ENCODE measurements around the gene KRT6A. TPM values are rescaled to one million over a fixed set of nuclear protein-coding genes. Genes with fewer than 3 reads are reported as not detected.

The KRT6A gene
- total and polyA plus RNA-seq, 4 donors, result 0.02 to 0.05 TPM; not detected in 2

DNA sequence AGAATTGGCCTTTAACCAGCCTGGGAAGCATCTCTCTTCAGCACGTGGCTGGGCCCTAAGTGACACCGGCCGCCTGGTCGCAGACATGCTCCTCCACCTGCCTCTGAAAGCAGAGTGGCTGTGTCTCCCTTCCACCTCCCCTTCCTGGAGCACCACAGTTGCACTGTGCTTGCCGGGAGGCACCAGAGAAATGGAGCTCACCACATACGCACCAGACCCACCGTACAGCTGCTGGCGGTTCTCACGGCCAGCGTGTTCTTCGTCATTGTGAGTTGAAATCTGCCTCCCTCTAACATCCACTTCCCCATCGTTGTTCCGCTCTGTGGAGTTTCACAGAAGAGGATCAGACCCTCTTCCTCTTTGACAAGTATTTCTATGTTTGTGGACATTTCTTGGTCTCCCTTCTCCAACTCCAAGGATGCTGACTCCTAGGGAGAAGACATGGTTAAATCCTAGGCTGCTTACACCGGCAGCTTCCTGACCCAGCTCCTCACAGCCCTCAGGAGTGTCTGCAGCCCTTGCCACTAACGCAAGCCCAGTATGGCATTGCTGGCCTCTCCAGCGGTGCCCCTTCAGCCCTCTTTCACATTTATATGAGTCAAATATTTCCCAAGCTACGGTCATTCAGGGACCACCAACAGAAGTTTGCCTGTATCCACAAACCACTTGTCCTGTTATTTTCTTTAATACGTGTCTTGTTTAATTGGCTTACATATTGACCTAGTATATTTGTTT is 38.7 kb upstream of the KRT6A start:
- Histone ChIP-seq H3K36me3 (ENCODE audit: control insufficient read depth in 4 of 4, insufficient read depth in 3 of 4, low read depth in 1 of 4, low read length in 3 of 4) (no peaks in the 10 kb centered on the region), H3K4me3 (ENCODE audit: low read depth in 1 of 3, low read length in 3 of 3) (no peak overlapping the region), H3K9me3 (ENCODE audit: control insufficient read depth in 4 of 4, low read length in 3 of 4) (no peaks in the 10 kb centered on the region), H3K9ac (ENCODE audit: low read depth in 1 of 2, low read length in 2 of 2) (no peak overlapping the region), H3K27ac (ENCODE audit: low read depth in 1 of 2, low read length in 2 of 2) (no peak overlapping the region), H3K4me1 (ENCODE audit: control insufficient read depth in 4 of 4, insufficient read depth in 4 of 4, low read length in 3 of 4) (no peaks in the 10 kb centered on the region), H3K27me3 (ENCODE audit: control insufficient read depth in 4 of 4, insufficient read depth in 4 of 4, low read length in 3 of 4) (no peaks in the 10 kb centered on the region)
- TF ChIP-seq MAX (IDR thresholded peaks at IDR 0.05), result no peak
- TF ChIP-seq NR2F2 (IDR thresholded peaks at IDR 0.05), result no peak
- TF ChIP-seq EGR1 (IDR thresholded peaks at IDR 0.05; ENCODE audit: low read depth in 2 of 2), result no peak
- no peak for TF ChIP-seq YY1 (IDR thresholded peaks at IDR 0.05)
- TF ChIP-seq RAD21 (IDR thresholded peaks at IDR 0.05), result no peak
- no peak for TF ChIP-seq CTCF (IDR thresholded peaks at IDR 0.05; ENCODE audit: low read depth, low read length, missing input control)
- no peak for TF ChIP-seq FOXA2 (IDR thresholded peaks at IDR 0.05)
- TF ChIP-seq RXRA (IDR thresholded peaks at IDR 0.05), result no peak
- TF ChIP-seq, protein P1, sequence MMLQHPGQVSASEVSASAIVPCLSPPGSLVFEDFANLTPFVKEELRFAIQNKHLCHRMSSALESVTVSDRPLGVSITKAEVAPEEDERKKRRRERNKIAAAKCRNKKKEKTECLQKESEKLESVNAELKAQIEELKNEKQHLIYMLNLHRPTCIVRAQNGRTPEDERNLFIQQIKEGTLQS (IDR thresholded peaks at IDR 0.05), result no peak
- 64% methylated on average over 18 of the region's 18 CpGs for WGBS
- DNase-seq (ENCODE audit: low spot score), result no peak

DNA sequence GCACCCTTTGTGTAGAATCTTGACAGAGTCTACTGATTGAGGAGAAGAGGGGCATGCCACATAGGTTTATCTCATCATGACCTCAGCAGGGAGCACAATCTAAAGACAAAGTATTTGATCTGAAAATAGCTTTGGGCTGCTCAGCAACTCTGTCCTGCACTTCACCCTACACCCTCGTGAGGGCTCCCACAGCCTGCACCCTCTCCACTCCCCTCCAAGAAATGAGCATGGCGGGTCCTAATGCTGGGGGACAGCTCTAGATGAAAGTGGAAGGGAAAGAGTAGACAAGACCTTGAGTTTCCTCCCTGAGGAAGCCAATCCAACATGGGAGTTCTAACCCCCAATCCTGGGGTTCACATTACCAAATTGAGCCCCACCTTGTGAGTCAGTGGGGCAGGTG is 37.8 kb upstream of the KRT6A start:
- no peak for TF ChIP-seq HNF4A (conservative IDR thresholded peaks at IDR 0.05)
- TF ChIP-seq, protein P1 (IDR thresholded peaks at IDR 0.05), result no peak
- no peak for TF ChIP-seq SP1 (IDR thresholded peaks at IDR 0.05)
- TF ChIP-seq YY1 (IDR thresholded peaks at IDR 0.05), result no peak
- no peak for TF ChIP-seq NR2F2 (IDR thresholded peaks at IDR 0.05)
- TF ChIP-seq, protein P2, sequence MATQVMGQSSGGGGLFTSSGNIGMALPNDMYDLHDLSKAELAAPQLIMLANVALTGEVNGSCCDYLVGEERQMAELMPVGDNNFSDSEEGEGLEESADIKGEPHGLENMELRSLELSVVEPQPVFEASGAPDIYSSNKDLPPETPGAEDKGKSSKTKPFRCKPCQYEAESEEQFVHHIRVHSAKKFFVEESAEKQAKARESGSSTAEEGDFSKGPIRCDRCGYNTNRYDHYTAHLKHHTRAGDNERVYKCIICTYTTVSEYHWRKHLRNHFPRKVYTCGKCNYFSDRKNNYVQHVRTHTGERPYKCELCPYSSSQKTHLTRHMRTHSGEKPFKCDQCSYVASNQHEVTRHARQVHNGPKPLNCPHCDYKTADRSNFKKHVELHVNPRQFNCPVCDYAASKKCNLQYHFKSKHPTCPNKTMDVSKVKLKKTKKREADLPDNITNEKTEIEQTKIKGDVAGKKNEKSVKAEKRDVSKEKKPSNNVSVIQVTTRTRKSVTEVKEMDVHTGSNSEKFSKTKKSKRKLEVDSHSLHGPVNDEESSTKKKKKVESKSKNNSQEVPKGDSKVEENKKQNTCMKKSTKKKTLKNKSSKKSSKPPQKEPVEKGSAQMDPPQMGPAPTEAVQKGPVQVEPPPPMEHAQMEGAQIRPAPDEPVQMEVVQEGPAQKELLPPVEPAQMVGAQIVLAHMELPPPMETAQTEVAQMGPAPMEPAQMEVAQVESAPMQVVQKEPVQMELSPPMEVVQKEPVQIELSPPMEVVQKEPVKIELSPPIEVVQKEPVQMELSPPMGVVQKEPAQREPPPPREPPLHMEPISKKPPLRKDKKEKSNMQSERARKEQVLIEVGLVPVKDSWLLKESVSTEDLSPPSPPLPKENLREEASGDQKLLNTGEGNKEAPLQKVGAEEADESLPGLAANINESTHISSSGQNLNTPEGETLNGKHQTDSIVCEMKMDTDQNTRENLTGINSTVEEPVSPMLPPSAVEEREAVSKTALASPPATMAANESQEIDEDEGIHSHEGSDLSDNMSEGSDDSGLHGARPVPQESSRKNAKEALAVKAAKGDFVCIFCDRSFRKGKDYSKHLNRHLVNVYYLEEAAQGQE (IDR thresholded peaks at IDR 0.05), result no peak
- TF ChIP-seq HNF4G (IDR thresholded peaks at IDR 0.05), result no peak
- TF ChIP-seq TAF1 (conservative IDR thresholded peaks at IDR 0.05), result no peak
- no peak for TF ChIP-seq ZBTB33 (IDR thresholded peaks at IDR 0.05)
- no peak for TF ChIP-seq JUND (IDR thresholded peaks at IDR 0.05)
- no peak for TF ChIP-seq CTCF (IDR thresholded peaks at IDR 0.05; ENCODE audit: low read depth, low read length, missing input control)
- Histone ChIP-seq H3K4me3 (ENCODE audit: low read depth in 1 of 3, low read length in 3 of 3) (no peak overlapping the region), H3K9me3 (ENCODE audit: control insufficient read depth in 4 of 4, low read length in 3 of 4) (no peaks in the 10 kb centered on the region), H3K27ac (ENCODE audit: low read depth in 1 of 2, low read length in 2 of 2) (no peak overlapping the region), H3K27me3 (ENCODE audit: control insufficient read depth in 4 of 4, insufficient read depth in 4 of 4, low read length in 3 of 4) (no peaks in the 10 kb centered on the region), H3K9ac (ENCODE audit: low read depth in 1 of 2, low read length in 2 of 2) (no peak overlapping the region), H3K4me1 (ENCODE audit: control insufficient read depth in 4 of 4, insufficient read depth in 4 of 4, low read length in 3 of 4) (no peaks in the 10 kb centered on the region), H3K36me3 (ENCODE audit: control insufficient read depth in 4 of 4, insufficient read depth in 3 of 4, low read depth in 1 of 4, low read length in 3 of 4) (no peaks in the 10 kb centered on the region)
- no peak for DNase-seq (ENCODE audit: low spot score)
- WGBS, result 81% methylated on average over 2 of the region's 2 CpGs
